Mesodermal cell (in vitro differentiated cells): ENCODE data around the gene UQCRH.

ENCODE experiments used
- H3K27ac ChIP-seq: 2 replicates; pipeline ENCODE4 v1.7.0; 2013; ENCODE audit warnings: mild to moderate bottlenecking, low read depth, low read length, moderate library complexity; ENCODE audit not compliant: severe bottlenecking
- H3K36me3 ChIP-seq: 2 replicates; pipeline ENCODE4 v1.7.1; 2013; ENCODE audit warnings: mild to moderate bottlenecking, low read length, moderate library complexity; ENCODE audit not compliant: control insufficient read depth, insufficient read depth
- H3K4me1 ChIP-seq: one replicate; pipeline ENCODE4 v1.7.1; 2013; ENCODE audit warnings: mild to moderate bottlenecking, low read length; ENCODE audit not compliant: insufficient read depth, control insufficient read depth, poor library complexity, severe bottlenecking
- H3K4me3 ChIP-seq: 2 replicates; pipeline ENCODE4 v1.7.0; 2013; ENCODE audit warnings: low read length, control low read depth, mild to moderate bottlenecking; ENCODE audit not compliant: insufficient read depth, poor library complexity, severe bottlenecking; ENCODE audit errors: extremely low read depth
- H3K9me3 ChIP-seq: 2 replicates; pipeline ENCODE4 v1.7.1; 2013; ENCODE audit warnings: mild to moderate bottlenecking, low read length, moderate library complexity; ENCODE audit not compliant: control insufficient read depth
- WGBS, 2 experiments: methylation state at CpG; one replicate each; pipeline ENCODE4 v1.1.5; 2013; ENCODE audit warnings: missing lambda C conversion rate in 2 of 2; ENCODE audit not compliant: insufficient coverage in 2 of 2; 5-methylcytosine and 5-hydroxymethylcytosine counted together

The UQCRH gene

GRCh38 chr1:46300673-46301405 is 2.7 kb upstream of the UQCRH start:
- peaks cover 13% of the 10 kb centered on the region for H3K4me1 ChIP-seq
- H3K36me3 ChIP-seq, result peaks cover 37% of the 10 kb centered on the region
- WGBS, 2 experiments, result 81 to 86% methylated on average over 5 of the region's 6 CpGs
- H3K4me3 ChIP-seq, result peak overlapping the region; percentile 98
- H3K27ac ChIP-seq, result peak overlapping the region; percentile 99
- H3K9me3 ChIP-seq, result no peaks in the 10 kb centered on the region

- H3K9me3 ChIP-seq, result no peaks in the 10 kb centered on the region
- WGBS, 2 experiments, result 33 to 43% methylated on average over 6 to 8 of the region's 17 CpGs
- H3K4me1 ChIP-seq, result peaks cover 16% of the 10 kb centered on the region
- H3K36me3 ChIP-seq, result peaks cover 31% of the 10 kb centered on the region
- H3K27ac ChIP-seq, result peak overlapping the region; percentile 99
- peak overlapping the region; percentile 98 for H3K4me3 ChIP-seq
Observed at GRCh38 chr1:46301406-46301807, 2.1 kb upstream of the UQCRH start.

GRCh38 chr1:46301808-46302640 is 1.5 kb upstream of the UQCRH start:
- H3K9me3 ChIP-seq, result no peaks in the 10 kb centered on the region
- peak overlapping the region; percentile 99 for H3K27ac ChIP-seq
- 0% methylated on average over 56 to 58 of the region's 79 CpGs for WGBS, 2 experiments
- peak overlapping the region; percentile 98 for H3K4me3 ChIP-seq
- H3K4me1 ChIP-seq, result peaks cover 16% of the 10 kb centered on the region
- H3K36me3 ChIP-seq, result peaks cover 30% of the 10 kb centered on the region

GRCh38 chr1:46302641-46303037 is 859 bp upstream of the UQCRH start:
- Histone ChIP-seq H3K4me1 (peaks cover 20% of the 10 kb centered on the region), H3K9me3 (no peaks in the 10 kb centered on the region), H3K36me3 (peaks cover 30% of the 10 kb centered on the region), H3K27ac (peak overlapping the region; percentile 99), H3K4me3 (peak overlapping the region; percentile 98)
- WGBS, 2 experiments, result 0 to 1% methylated on average over 30 to 32 of the region's 32 CpGs

GRCh38 chr1:46303872-46304326 is 401 bp downstream of the UQCRH start:
- Histone ChIP-seq H3K36me3 (peaks cover 33% of the 10 kb centered on the region), H3K4me3 (peak overlapping the region; percentile 98), H3K27ac (peak overlapping the region; percentile 99), H3K9me3 (no peaks in the 10 kb centered on the region), H3K4me1 (peaks cover 21% of the 10 kb centered on the region)
- 0% methylated on average over 8 to 11 of the region's 14 CpGs for WGBS, 2 experiments

GRCh38 chr1:46306159-46306530 is 2.6 kb downstream of the UQCRH start:
- Histone ChIP-seq H3K4me3 (no peak overlapping the region), H3K4me1 (peaks cover 13% of the 10 kb centered on the region), H3K27ac (no peak overlapping the region), H3K36me3 (peaks cover 53% of the 10 kb centered on the region), H3K9me3 (no peaks in the 10 kb centered on the region)
- WGBS, 2 experiments, result 95 to 100% methylated on average over 2 to 6 of the region's 8 CpGs

- no peak overlapping the region for H3K4me3 ChIP-seq
- peaks cover 87% of the 10 kb centered on the region for H3K36me3 ChIP-seq
- no peaks in the 10 kb centered on the region for H3K9me3 ChIP-seq
- H3K27ac ChIP-seq, result no peak overlapping the region
- peaks cover 13% of the 10 kb centered on the region for H3K4me1 ChIP-seq
- 92 to 94% methylated on average over 4 to 9 of the region's 16 CpGs for WGBS, 2 experiments
Observed at GRCh38 chr1:46309401-46310159, 6.1 kb downstream of the UQCRH start.

- Histone ChIP-seq H3K4me1 (peaks cover 13% of the 10 kb centered on the region), H3K4me3 (no peak overlapping the region), H3K36me3 (peaks cover 85% of the 10 kb centered on the region), H3K9me3 (no peaks in the 10 kb centered on the region), H3K27ac (no peak overlapping the region)
- 94 to 100% methylated on average over 4 of the region's 4 CpGs for WGBS, 2 experiments
Observed at GRCh38 chr1:46310321-46310720, 6.8 kb downstream of the UQCRH start.

- Histone ChIP-seq H3K4me1 (no peaks in the 10 kb centered on the region), H3K27ac (no peak overlapping the region), H3K4me3 (no peak overlapping the region), H3K36me3 (peaks cover 61% of the 10 kb centered on the region), H3K9me3 (no peaks in the 10 kb centered on the region)
- WGBS, 2 experiments, result 100% methylated on average over 1 of the region's 3 CpGs; no CpG with 5 or more reads in 1 of the 2 experiments
Observed at GRCh38 chr1:46315669-46316403, 12.3 kb downstream of the UQCRH start.

GRCh38 chr1:46317323-46317722 is 13.8 kb downstream of the UQCRH start:
- no peaks in the 10 kb centered on the region for H3K9me3 ChIP-seq
- no peak overlapping the region for H3K4me3 ChIP-seq
- peaks cover 46% of the 10 kb centered on the region for H3K36me3 ChIP-seq
- no peaks in the 10 kb centered on the region for H3K4me1 ChIP-seq
- H3K27ac ChIP-seq, result no peak overlapping the region
- 88% methylated on average over 1 of the region's 1 CpG; no CpG with 5 or more reads in 1 of the 2 experiments for WGBS, 2 experiments
